Activated T-cell treated with anti-CD3 and anti-CD28 coated beads, Interleukin-2, amount 50 U/mL, for 72 hours (primary cell): ENCODE data around the gene ILDR2. TPM values are rescaled to one million over a fixed set of nuclear protein-coding genes. Genes with fewer than 3 reads are reported as not detected.
A peak's percentile ranks its signal among the peaks of the same experiment; 100 is the strongest.

ENCODE experiments used
- ATAC-seq, 2 donors: fragments of 150-1000 bp; cut with Tn5 transposase; replicated peaks in 1 of 2; 2 replicates each; pipeline ENCODE4 v1.10.0; 2021; ENCODE audit warnings: moderate library complexity in 2 of 2, mild to moderate bottlenecking in 1 of 2
- DNase-seq, 2 donors: peaks; one replicate each; pipeline ENCODE4 v3.0.0; 2021 to 2022; ENCODE audit warnings: mixed read lengths in 1 of 2
- H3K27ac Mint-ChIP-seq: one replicate; pipeline ENCODE4 v1.8.0; 2022; ENCODE audit warnings: mild to moderate bottlenecking, moderate library complexity, mixed read lengths
- H3K27me3 Mint-ChIP-seq: one replicate; pipeline ENCODE4 v1.8.0; 2022; ENCODE audit warnings: low read depth, mixed read lengths
- H3K36me3 Mint-ChIP-seq, 2 donors: one replicate each; pipeline ENCODE4 v1.8.0; 2022; ENCODE audit warnings: mixed read lengths in 2 of 2, mild to moderate bottlenecking in 1 of 2; ENCODE audit not compliant: insufficient read depth in 2 of 2
- H3K4me1 Mint-ChIP-seq: one replicate; pipeline ENCODE4 v1.8.0; 2022; ENCODE audit warnings: low read depth, mixed read lengths
- H3K4me3 Mint-ChIP-seq, 2 donors: one replicate each; pipeline ENCODE4 v1.8.0; 2022; ENCODE audit warnings: mild to moderate bottlenecking in 2 of 2, mixed read lengths in 2 of 2, moderate library complexity in 2 of 2
- H3K9me3 Mint-ChIP-seq, 2 donors: one replicate each; pipeline ENCODE4 v1.8.0; 2022; ENCODE audit warnings: mixed read lengths in 2 of 2
- total RNA-seq, 2 donors: library from RNA; stranded (reverse); gene quantifications; one replicate each; pipeline ENCODE4 v1.2.3, GENCODE V29; 2022

ILDR2 gene
- total RNA-seq, 2 donors from 2014 or later = 15.8 to 18.5 TPM

DNA sequence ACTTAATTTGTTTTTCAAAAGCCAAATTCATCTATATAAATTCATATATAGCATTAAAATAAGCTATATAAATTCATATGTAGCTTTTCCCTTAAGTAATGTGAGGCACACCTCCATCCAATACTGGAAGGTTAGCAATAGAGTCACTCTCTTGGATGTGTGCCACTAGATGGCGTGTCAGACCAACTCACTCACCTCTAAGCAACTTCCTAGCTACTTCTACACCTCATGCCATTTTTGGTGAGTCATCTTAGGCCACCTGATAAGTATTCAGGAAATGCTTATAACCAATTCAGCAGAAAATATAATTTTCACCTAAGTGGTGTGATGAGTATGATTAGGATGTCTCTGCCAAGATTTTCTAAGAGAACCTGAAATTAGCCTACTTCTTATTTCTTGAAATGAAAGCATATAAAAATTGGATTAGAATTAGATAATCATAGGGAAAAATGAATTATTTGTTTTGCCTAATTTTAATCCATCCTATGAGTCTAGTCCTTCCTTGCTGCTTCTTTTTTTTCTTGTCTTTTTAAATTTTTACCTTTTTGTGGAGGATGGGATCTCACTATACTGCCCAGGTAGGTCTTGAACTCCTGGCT is 64.8 kb downstream of the ILDR2 start:
- Mint-ChIP-seq H3K4me1 (peaks cover 13% of the 10 kb centered on the region), H3K27ac (peak overlapping the region; percentile 1), H3K27me3 (no peaks in the 10 kb centered on the region), H3K36me3 (peaks cover 0 to 4% of the 10 kb centered on the region in 2 donors), H3K9me3 (no peaks in the 10 kb centered on the region), H3K4me3 (no peak overlapping the region)
- ATAC-seq = peak; percentile 84 to 92
- peak; percentile 75 to 79 for DNase-seq

DNA sequence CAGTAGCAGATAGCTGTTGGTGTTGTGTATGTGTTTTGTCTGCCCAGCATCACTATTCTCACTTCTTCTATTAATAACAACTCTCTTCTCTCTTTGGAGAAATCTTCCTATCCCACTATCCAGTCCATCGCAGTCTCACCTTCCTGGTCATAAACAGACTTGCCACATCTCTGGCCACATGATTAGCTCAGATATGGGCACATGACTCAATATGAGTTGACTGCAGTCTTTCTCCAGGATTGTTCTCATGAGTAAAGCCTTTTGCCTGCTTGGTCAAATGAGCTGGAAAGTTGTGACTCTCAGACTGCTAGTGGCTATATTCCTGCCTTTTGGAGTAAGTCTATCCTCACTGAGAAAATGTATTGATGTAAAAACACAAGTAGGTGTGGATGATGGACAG is 66.4 kb downstream of the ILDR2 start:
- DNase-seq = no peak
- Mint-ChIP-seq H3K36me3 (peaks cover 0 to 4% of the 10 kb centered on the region in 2 donors), H3K4me1 (peaks cover 13% of the 10 kb centered on the region), H3K27me3 (no peaks in the 10 kb centered on the region), H3K4me3 (no peak overlapping the region), H3K9me3 (no peaks in the 10 kb centered on the region), H3K27ac (no peak overlapping the region)
- no peak for ATAC-seq

DNA sequence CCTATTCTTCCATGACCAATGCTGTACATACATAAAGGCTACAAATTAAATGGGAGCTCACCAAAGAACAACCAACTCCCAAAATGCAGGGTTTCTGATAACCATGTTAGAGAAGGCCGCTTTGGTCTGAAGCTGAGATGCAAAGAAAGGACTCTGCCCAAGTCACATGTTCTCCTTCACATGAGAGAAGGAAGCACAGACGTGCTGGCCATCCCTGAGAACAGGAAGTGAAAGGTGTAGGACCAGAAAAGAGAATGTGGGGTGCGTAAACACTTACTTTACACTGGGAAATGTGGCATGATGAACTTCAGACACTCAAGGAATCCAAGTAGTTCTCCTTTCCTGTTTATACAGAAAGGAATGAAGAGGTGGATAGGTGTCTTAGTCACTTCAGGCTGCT is 67.6 kb downstream of the ILDR2 start:
- H3K36me3 Mint-ChIP-seq = peaks cover 0 to 4% of the 10 kb centered on the region in 2 donors
- no peaks in the 10 kb centered on the region for H3K9me3 Mint-ChIP-seq
- H3K4me3 Mint-ChIP-seq = no peak overlapping the region
- peaks cover 13% of the 10 kb centered on the region for H3K4me1 Mint-ChIP-seq
- ATAC-seq (no peak), DNase-seq (no peak)
- no peaks in the 10 kb centered on the region for H3K27me3 Mint-ChIP-seq
- H3K27ac Mint-ChIP-seq = no peak overlapping the region

GRCh38 chr1:166907051-166907450 is 68.3 kb downstream of the ILDR2 start:
- no peak for DNase-seq
- no peaks in the 10 kb centered on the region for H3K27me3 Mint-ChIP-seq
- H3K4me1 Mint-ChIP-seq = peaks cover 13% of the 10 kb centered on the region
- ATAC-seq = no peak
- no peak overlapping the region for H3K4me3 Mint-ChIP-seq
- no peaks in the 10 kb centered on the region for H3K9me3 Mint-ChIP-seq
- no peak overlapping the region for H3K27ac Mint-ChIP-seq
- peaks cover 0 to 4% of the 10 kb centered on the region in 2 donors for H3K36me3 Mint-ChIP-seq

DNA sequence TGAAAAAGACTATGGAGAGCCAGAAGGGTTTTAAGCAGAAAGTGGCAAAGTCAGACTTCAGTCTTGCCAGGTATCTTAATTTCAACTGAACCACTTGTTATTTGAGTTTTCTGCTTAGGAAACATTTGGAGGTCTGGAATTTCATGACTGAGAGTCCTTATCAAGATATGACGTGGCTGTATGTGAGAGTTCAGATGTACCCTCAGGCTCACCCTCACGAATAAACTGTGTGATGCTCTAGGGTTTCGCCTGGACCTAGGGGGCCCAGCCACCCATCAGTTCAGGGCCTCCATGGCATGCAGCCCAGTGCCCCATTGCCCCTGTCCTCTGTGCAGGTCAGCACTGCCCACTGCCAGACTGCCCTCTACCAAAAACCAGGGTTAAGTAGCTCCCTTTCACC is 68.7 kb downstream of the ILDR2 start:
- Mint-ChIP-seq H3K4me3 (no peak overlapping the region), H3K27me3 (no peaks in the 10 kb centered on the region), H3K27ac (no peak overlapping the region), H3K4me1 (peaks cover 13% of the 10 kb centered on the region), H3K36me3 (peaks cover 0 to 4% of the 10 kb centered on the region in 2 donors), H3K9me3 (no peaks in the 10 kb centered on the region)
- ATAC-seq (no peak), DNase-seq (no peak)

DNA sequence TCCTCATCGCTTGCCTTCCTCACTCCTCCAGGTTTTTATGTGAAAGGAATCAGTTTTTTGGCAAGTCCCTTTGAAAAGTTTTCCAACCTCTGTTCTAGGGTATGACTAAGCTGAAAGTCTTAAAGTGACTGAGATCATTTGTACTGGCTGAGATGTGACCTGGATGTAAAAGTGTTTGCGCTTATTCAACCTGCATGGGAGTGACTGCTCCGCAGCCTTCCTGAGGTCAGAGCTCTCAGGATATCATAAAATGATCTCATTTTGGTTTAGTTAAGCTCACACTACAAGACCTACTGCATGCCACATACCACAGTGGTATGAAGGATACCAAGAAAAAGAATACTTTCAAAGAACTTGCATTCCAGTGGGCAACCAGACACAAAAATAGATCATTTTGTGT is 69.4 kb downstream of the ILDR2 start:
- Mint-ChIP-seq H3K9me3 (no peaks in the 10 kb centered on the region), H3K36me3 (no peaks in the 10 kb centered on the region), H3K27ac (peak overlapping the region; percentile 57), H3K27me3 (no peaks in the 10 kb centered on the region), H3K4me1 (peaks cover 12% of the 10 kb centered on the region), H3K4me3 (peak overlapping the region; percentile 9 to 54)
- ATAC-seq = peak; percentile 78 to 87
- DNase-seq = peak in 1 of 2 donors; percentile 26

DNA sequence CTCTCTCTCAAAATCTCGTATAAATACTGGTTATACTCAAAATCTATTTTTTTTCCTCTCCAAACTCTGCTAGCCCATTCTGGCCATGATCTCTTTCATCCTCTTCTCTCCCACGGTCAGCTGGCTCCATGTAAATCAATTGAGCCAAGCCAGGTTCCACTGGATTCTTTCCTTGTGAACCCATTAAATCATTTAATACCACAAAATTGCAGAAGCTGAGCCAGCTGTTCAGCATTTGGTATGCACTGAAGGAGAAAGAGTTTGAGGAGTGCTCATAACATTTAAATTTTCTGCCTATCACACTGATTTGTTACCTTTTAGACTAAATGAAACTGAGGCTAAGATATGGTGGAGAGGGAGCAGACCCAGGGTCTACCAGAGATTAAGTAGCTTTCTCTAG is 70.2 kb downstream of the ILDR2 start:
- ATAC-seq (no peak), DNase-seq (no peak)
- no peak overlapping the region for H3K4me3 Mint-ChIP-seq
- H3K4me1 Mint-ChIP-seq = peaks cover 7% of the 10 kb centered on the region
- no peaks in the 10 kb centered on the region for H3K27me3 Mint-ChIP-seq
- no peak overlapping the region for H3K27ac Mint-ChIP-seq
- H3K36me3 Mint-ChIP-seq = no peaks in the 10 kb centered on the region
- H3K9me3 Mint-ChIP-seq = no peaks in the 10 kb centered on the region

DNA sequence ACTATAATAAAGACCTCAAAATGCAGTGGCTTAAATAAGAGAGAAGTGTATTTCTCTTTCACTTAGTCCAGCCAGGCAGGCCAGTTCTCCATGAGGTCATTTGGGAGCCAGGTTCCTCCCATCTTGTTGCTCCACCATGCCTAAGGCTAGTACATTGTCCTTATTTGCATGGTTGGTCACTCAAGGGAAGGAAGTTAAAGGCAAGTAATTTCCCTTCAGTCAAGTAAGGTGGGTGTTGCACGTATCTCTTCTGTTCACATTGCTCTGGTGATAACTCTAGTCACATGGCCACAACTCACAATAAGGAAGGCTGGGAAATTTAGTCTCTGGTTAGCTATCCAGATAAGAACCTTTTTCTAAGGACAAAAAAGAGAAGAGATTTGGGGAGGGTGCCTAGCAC is 72.1 kb downstream of the ILDR2 start:
- H3K36me3 Mint-ChIP-seq = peaks cover 0 to 3% of the 10 kb centered on the region in 2 donors
- peaks cover 0 to 2% of the 10 kb centered on the region in 2 donors for H3K9me3 Mint-ChIP-seq
- H3K27me3 Mint-ChIP-seq = no peaks in the 10 kb centered on the region
- ATAC-seq = no peak
- H3K27ac Mint-ChIP-seq = no peak overlapping the region
- no peak overlapping the region for H3K4me3 Mint-ChIP-seq
- no peak for DNase-seq
- H3K4me1 Mint-ChIP-seq = peaks cover 7% of the 10 kb centered on the region

DNA sequence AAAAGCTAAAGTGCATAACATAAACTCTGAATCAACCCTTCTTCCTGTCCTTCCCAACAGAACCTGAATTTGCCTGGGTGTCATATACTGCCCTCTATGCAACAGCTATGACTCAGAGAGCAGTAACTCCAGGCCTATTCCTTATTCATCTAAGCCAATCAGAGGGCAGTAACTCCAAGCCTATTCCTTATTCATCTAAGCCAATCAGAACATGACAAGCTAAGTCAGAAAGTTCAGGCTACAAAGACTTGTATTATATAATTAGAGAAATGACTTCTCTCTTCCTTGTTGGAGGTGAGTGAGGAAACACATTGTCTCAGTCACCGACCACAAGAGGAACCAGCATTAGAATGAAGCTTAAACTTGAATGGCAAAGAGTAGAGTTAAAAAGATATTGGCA is 73.1 kb downstream of the ILDR2 start:
- H3K4me1 Mint-ChIP-seq = peaks cover 7% of the 10 kb centered on the region
- DNase-seq (no peak), ATAC-seq (no peak)
- no peak overlapping the region for H3K4me3 Mint-ChIP-seq
- peaks cover 3 to 4% of the 10 kb centered on the region in 2 donors for H3K9me3 Mint-ChIP-seq
- no peaks in the 10 kb centered on the region for H3K27me3 Mint-ChIP-seq
- H3K27ac Mint-ChIP-seq = no peak overlapping the region
- H3K36me3 Mint-ChIP-seq = peaks cover 0 to 3% of the 10 kb centered on the region in 2 donors

GRCh38 chr1:166900987-166901386 is 74.4 kb downstream of the ILDR2 start:
- DNase-seq (no peak), ATAC-seq (no peak)
- Mint-ChIP-seq H3K4me1 (peaks cover 2% of the 10 kb centered on the region), H3K36me3 (peaks cover 3 to 6% of the 10 kb centered on the region in 2 donors), H3K9me3 (peaks cover 7% of the 10 kb centered on the region in 2 donors), H3K27ac (no peak overlapping the region), H3K27me3 (no peaks in the 10 kb centered on the region), H3K4me3 (no peak overlapping the region)

DNA sequence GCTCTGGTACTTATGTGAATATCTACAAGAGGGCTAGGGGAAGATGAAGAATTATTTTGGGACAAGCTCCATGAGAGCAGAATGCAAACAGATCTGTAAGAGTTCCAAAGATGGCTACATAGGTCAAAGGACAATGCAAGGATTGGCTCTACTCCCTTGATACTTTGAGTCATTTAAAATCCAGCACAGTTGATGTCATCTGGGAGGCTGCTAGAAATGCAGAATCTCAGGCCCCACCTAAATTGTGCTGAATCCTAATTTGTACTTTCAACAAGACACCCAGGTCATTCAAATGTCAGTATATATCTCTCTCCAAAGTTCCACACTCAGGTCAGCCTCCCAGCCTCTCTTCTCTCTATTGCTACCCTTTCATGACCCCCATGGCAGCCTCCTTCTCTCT is 75.6 kb downstream of the ILDR2 start:
- no peak overlapping the region for H3K27ac Mint-ChIP-seq
- no peak for DNase-seq
- ATAC-seq = no peak
- H3K4me3 Mint-ChIP-seq = no peak overlapping the region
- H3K9me3 Mint-ChIP-seq = peaks cover 7% of the 10 kb centered on the region in 2 donors
- peaks cover 3% of the 10 kb centered on the region for H3K27me3 Mint-ChIP-seq
- H3K4me1 Mint-ChIP-seq = no peaks in the 10 kb centered on the region
- peaks cover 3 to 6% of the 10 kb centered on the region in 2 donors for H3K36me3 Mint-ChIP-seq

DNA sequence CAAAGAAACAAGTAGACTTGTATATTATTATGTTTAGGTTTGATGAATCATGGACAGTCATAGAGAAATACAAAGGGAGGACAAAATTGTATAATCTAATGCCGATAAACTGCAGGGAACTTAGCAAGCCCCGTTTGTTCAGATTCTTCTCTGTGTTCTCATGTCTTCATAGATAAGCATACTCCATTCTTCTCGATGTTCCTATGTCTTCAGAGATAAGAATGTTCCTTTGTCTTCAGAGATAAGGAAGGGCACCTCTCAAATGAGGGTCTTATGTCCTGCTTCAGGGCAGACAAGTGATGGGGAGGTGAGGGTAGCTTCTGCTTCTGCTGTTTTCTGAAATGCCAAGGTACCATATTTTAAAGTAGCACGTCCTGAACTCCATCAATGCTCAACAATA is 79.6 kb downstream of the ILDR2 start:
- H3K4me3 Mint-ChIP-seq = no peak overlapping the region
- ATAC-seq (no peak), DNase-seq (no peak)
- H3K4me1 Mint-ChIP-seq = no peaks in the 10 kb centered on the region
- no peak overlapping the region for H3K27ac Mint-ChIP-seq
- peaks cover 3 to 6% of the 10 kb centered on the region in 2 donors for H3K36me3 Mint-ChIP-seq
- peaks cover 18% of the 10 kb centered on the region for H3K27me3 Mint-ChIP-seq
- peaks cover 7% of the 10 kb centered on the region in 2 donors for H3K9me3 Mint-ChIP-seq

- Mint-ChIP-seq H3K27me3 (peaks cover 15% of the 10 kb centered on the region), H3K36me3 (no peaks in the 10 kb centered on the region), H3K9me3 (no peaks in the 10 kb centered on the region), H3K4me1 (peaks cover 4% of the 10 kb centered on the region), H3K4me3 (no peak overlapping the region), H3K27ac (no peak overlapping the region)
- no peak for ATAC-seq
- DNase-seq = no peak
Measured at GRCh38 chr1:166889776-166890175, 85.6 kb downstream of the ILDR2 start.
